ENCODE measurements around the gene CLSTN2.

Gene CLSTN2

DNA sequence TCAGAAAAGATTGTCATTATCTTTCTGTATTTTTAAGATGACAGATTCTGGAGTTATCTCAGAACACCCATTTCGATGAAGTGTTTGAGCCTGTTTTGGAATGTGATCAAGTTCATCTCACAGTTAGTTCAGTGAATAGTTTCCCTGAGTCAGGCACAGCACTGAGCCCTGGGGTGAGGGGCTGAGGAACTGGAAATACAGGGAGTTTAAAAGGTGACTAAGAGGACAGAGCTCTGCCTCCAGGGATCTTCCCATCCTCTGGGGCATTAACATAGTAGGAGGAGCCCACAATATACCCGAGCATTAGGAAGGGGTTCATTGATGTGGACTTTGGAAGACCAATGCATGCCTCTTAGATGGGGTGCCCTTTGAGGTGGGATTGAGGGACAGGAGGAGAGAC, 355.1 kb downstream of the CLSTN2 start:
- DNase-seq (ENCODE audit: extremely low read depth, low read depth), result no peak
- TF ChIP-seq, protein P1, sequence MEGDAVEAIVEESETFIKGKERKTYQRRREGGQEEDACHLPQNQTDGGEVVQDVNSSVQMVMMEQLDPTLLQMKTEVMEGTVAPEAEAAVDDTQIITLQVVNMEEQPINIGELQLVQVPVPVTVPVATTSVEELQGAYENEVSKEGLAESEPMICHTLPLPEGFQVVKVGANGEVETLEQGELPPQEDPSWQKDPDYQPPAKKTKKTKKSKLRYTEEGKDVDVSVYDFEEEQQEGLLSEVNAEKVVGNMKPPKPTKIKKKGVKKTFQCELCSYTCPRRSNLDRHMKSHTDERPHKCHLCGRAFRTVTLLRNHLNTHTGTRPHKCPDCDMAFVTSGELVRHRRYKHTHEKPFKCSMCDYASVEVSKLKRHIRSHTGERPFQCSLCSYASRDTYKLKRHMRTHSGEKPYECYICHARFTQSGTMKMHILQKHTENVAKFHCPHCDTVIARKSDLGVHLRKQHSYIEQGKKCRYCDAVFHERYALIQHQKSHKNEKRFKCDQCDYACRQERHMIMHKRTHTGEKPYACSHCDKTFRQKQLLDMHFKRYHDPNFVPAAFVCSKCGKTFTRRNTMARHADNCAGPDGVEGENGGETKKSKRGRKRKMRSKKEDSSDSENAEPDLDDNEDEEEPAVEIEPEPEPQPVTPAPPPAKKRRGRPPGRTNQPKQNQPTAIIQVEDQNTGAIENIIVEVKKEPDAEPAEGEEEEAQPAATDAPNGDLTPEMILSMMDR (IDR thresholded peaks at IDR 0.05; ENCODE audit: low read depth, low read length), result no peak

DNA sequence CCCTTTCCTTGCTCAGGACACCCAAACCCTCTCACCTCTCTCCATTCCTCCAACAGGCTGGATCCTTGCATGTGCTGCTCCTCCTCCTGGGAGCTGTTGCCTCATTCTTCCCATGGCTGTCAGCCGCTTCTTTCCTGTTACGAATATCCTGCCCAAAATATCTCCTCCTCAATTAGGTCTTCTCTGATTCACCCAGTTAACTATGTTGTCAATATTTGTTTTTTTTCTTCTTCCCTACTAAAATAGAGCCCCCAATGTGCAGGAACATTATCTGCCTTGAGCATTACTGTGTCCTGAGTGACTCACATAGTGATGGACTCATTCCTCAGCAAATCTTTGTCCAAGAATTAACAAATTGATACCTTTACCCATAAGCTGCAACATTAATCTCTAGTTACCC, 357.2 kb downstream of the CLSTN2 start:
- TF ChIP-seq, protein P1 (IDR thresholded peaks at IDR 0.05; ENCODE audit: low read depth, low read length), result no peak
- no peak for DNase-seq (ENCODE audit: extremely low read depth, low read depth)

DNA sequence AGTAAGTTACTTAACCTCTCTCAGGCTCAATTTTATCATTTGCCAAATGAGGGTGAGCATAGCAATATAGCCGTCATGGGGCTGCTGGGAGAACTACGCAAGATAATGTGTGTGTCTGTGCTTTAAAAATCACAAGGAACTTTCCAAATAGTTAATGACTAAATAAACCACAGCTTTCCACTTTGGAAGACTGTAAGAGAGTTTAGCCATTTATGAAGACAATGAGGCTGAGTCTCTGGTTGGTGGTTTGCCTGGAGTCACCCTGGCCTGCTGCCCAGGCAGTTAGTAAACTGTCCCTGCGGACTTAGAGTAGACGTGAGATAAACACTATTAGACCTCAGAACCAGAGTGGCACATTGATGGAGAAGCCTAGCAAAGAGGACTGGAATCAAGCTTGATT, 357.7 kb downstream of the CLSTN2 start:
- peak; percentile 37 for DNase-seq (ENCODE audit: extremely low read depth, low read depth)
- TF ChIP-seq, protein P1 (IDR thresholded peaks at IDR 0.05; ENCODE audit: low read depth, low read length), result no peak

DNA sequence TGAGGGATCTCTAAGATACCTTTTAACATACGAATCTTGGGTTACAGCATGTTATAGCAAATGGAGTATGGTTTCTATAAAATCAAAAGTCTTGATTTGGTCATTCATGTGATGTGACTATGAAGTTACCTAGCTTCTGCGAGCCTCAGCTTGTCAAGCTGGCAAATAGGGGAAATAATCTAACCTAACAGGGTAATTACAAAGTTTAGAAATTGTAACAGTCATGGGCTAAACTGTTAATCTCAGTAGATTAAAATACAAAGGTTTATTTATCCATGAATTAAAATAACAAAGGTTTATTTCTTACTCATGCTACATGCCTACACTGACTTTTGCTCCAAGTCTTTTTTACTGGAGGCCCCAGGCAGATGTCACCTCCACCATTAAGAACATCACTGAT, 359.1 kb downstream of the CLSTN2 start:
- no peak for DNase-seq (ENCODE audit: extremely low read depth, low read depth)
- TF ChIP-seq, protein P1 (IDR thresholded peaks at IDR 0.05; ENCODE audit: low read depth, low read length), result no peak

DNA sequence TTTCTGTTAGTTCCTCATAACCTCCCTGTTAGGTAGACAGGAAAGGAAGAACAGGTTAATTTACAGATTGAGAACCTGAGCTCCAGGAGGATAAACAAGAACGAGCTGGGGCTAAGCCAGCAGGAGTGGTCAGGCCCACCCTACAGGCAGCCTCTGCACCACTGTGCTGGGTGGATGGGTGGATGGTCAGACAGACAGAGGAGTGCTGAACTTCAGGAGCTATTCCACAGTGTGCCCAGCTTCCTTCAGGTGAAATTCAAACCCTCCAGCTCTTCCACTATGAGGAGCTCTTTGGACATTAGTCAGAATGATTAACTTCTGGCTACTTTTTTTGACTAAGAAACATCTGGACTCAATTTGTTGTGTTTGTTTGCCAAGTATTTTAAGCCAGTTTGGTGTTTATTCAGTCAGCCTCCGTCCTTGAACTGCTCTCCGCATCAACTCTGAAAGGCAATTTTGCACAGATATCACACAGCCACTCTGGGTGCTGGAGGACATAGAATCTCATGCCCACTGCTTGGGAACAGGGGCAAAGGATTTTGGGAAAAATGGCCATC, 361.9 kb downstream of the CLSTN2 start:
- peak; percentile 47 for DNase-seq (ENCODE audit: extremely low read depth, low read depth)

DNA sequence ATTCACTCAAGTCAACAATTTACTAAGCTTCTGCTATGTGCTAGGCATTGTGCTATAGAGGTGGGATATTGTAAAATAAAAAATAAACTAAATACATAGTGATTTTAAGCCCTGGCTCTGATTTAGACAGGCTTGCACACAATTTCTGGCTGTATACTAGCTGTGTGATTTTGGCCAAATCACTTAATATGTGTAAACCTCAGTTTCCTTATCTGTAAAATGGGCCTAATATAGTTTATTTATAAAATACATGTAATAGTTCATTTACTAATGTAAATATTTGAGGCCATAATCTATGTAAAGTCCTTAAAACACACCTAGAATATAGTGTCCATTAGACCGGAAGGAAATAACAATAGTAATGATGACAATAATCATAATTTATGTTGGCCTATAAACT, 363.1 kb downstream of the CLSTN2 start:
- no peak for DNase-seq (ENCODE audit: extremely low read depth, low read depth)
- TF ChIP-seq, protein P1 (IDR thresholded peaks at IDR 0.05; ENCODE audit: low read depth, low read length), result no peak

More for the DNA sequence above, 361.9 kb downstream of the CLSTN2 start:
- TF ChIP-seq, protein P1 (IDR thresholded peaks at IDR 0.05; ENCODE audit: low read depth, low read length), result peak; percentile 23

DNA sequence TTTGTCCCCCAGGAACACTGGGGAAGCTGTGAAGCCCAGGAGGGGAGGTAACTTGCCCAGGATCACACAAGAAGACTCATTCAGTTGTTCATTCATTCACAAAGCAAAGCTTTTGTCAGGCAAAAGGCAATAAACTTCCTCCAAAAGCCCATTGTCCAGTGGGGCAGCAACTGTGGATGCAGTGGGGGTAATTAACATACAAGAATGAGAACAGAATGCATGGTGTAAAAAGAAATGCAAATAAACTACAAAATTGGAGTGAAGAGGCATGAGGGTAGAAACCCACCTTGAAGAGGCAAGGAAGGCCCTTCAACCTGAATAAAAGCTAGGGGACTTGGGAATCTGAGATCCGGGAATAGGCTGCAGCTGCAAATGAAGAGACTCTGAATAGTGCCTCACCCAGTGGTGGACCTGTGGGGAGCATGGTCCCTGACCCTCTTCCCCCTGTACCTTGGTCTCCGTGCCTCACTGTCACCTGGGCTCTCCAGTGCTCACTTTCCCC, 363.6 kb downstream of the CLSTN2 start:
- DNase-seq (ENCODE audit: extremely low read depth, low read depth), result no peak
- TF ChIP-seq, protein P1 (IDR thresholded peaks at IDR 0.05; ENCODE audit: low read depth, low read length), result no peak
